Loucy (cell line): ENCODE data around the gene ALKBH5.

Experiments used
- EZH2phosphoT487 ChIP-seq: fragments of 200-600 bp; IDR thresholded peaks from 2 replicates; pipeline ENCODE4 v1.6.1; 2018; ENCODE audit warnings: antibody characterized with exemption, mild to moderate bottlenecking, moderate library complexity, borderline replicate concordance
- TF ChIP-seq, protein P1 (sequence below): fragments of 200-600 bp; sonication (generic); conservative IDR thresholded peaks from 2 replicates; pipeline ENCODE4 v1.5.1; 2014; ENCODE audit warnings: mild to moderate bottlenecking, antibody characterized with exemption, low read length

GRCh38 chr17:18224053-18224386 lies 40.4 kb downstream of the ALKBH5 start:
- TF ChIP-seq, protein P1, sequence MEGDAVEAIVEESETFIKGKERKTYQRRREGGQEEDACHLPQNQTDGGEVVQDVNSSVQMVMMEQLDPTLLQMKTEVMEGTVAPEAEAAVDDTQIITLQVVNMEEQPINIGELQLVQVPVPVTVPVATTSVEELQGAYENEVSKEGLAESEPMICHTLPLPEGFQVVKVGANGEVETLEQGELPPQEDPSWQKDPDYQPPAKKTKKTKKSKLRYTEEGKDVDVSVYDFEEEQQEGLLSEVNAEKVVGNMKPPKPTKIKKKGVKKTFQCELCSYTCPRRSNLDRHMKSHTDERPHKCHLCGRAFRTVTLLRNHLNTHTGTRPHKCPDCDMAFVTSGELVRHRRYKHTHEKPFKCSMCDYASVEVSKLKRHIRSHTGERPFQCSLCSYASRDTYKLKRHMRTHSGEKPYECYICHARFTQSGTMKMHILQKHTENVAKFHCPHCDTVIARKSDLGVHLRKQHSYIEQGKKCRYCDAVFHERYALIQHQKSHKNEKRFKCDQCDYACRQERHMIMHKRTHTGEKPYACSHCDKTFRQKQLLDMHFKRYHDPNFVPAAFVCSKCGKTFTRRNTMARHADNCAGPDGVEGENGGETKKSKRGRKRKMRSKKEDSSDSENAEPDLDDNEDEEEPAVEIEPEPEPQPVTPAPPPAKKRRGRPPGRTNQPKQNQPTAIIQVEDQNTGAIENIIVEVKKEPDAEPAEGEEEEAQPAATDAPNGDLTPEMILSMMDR = no peak
- TF ChIP-seq EZH2phosphoT487 = no peak
